Stimulated activated CD4-positive, alpha-beta T cell treated with anti-CD3 and anti-CD28 coated beads, Interleukin-15, amount 100 ng/mL, for 48 hours (primary cell): ENCODE measurements around the gene CWC22.
"Not testable (repeated sequence)": the region's sequence is repeated elsewhere in the genome, so short reads cannot be mapped to it uniquely, and the experiment has no call there.

ENCODE experiments used
- DNase-seq, 2 donors: peaks; one replicate each; pipeline ENCODE4 v3.0.0-alpha.2; 2020; ENCODE audit warnings: low read depth in 2 of 2

CWC22 gene

DNA sequence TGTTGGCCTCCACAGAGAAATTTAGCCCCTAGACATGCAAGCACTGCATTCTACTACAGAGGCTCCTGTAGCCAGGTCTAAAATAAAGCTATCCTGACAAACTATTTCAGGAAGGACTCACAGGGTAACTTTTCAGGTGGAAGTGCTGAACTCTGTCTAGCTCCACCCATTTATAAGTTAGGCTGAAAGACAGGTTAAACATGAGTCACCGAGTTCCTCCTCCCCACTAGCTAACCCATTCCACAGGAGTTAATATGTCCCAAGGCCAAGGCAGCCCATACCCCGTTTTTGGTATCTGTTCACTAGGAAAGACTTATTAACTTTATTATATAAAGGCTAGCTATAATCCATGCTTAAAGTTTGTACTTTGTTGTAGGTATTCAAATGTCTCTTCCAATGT lies 3.5 kb downstream of the CWC22 start:
- no peak for DNase-seq

DNA sequence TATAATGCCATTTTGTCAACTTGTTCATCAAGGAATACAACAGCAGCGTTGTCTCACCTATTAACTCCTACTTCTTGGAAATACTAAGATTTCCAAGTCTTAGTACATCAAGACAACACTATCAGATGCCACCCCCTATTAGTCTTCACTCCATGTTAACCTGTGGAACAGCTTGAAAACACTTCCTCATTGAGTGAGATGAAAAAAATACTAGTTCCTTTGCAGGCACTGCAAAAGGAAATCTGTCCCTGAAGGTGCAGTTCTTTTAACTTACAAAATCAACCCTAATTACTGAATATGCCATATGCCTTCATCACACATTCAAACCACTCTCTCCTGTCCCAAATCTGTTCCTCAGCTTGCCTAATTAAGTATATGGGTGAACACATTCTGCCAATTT lies 4.0 kb downstream of the CWC22 start:
- no peak for DNase-seq

GRCh38 chr2:180002198-180002770 lies 4.8 kb downstream of the CWC22 start:
- no peak for DNase-seq

- no peak for DNase-seq
Measured at GRCh38 chr2:180001726-180002125, 5.4 kb downstream of the CWC22 start.

DNA sequence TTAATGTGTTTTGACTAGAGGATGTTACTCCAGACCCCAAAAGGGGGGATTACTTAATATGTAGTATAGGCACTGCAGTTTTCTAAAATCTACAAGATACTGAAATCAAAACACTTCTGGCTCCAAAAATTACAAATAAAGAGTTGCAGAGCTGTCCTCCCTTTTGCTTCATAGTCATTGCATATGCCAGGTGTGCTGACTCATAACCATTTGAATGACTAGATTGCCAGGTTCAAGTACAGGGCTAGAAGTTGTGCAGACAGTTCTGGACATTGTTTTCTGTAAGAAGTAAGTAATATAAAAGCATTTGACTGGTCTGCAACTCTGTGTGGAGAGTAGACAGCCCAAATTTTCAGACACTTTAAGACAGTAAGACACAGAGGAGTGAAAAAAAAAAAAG lies 6.7 kb downstream of the CWC22 start:
- DNase-seq: no peak

DNA sequence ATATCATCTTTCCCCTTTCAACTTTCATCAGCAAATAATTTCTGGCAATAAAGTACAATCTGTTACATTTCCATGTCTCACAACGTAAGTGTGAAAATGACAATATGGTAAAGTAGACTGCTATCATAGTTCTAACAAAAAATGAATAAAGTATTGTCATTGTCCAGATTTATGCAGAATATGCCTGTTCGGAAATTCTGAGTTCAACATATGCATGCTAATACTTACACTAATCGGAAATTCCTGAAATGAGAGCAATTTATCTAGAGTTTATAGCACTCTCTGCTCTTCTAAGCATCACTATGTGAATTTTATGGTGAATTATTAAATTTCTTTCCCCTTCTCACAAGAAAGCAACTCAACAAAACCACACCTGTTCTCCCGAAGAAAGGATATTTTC lies 8.1 kb downstream of the CWC22 start:
- no peak for DNase-seq

DNA sequence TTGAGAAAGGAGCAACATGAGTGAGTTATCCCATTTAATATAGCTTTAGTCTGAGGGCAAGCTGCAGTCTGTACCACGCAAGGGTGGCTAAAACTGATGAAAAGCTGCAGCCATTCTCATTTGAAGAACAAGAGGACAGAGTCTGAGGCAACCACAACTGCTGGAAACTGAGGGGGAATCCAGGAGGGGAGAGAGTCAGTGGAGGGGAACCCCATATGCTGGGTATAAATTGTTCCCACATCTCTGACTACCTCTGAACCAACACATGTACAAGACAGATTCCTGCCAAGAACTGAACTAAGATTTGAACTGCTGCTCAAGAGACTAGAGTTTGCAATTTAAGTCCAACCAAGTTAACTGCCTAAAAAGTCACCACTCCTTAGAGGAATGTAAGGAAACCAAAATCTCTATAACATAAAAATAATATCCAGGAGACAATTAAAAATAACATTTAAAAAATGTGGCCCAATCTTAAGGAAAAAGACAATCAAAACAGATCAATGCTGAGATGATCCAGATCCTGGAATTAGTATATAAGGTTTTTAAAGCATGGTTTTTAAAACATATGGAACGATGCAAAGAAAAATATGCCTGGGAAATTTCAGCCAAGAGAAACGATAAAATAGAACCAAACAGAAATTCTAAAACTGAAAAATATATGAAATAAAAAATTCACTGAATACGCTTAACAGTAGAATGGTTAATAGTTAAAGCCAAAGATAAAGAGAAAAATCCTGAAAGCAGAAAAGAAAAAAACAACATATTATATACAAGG lies 11.2 kb downstream of the CWC22 start:
- no peak for DNase-seq

- no peak for DNase-seq
Measured at GRCh38 chr2:179991344-179991743, 15.8 kb downstream of the CWC22 start.

GRCh38 chr2:179990676-179991317 lies 16.3 kb downstream of the CWC22 start:
- no peak for DNase-seq

DNA sequence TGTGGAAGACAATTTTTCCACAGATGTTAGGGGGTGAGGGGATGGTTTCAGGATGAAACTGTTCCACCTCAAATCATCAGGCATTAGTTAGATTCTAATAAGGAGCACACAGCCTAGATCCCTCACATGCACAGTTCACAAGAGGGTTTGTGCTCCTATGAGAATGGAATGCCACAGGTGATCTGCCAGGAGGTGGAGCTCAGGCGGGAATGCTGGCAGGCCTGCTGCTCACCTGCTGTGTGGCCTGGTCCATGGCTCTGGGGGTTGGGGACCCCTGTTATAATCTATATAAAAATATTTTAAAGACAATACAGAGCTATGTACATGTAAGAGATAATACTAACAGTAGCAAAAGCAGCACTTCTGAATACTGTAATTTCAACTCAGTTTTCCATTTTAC lies 19.2 kb downstream of the CWC22 start:
- DNase-seq: no peak

DNA sequence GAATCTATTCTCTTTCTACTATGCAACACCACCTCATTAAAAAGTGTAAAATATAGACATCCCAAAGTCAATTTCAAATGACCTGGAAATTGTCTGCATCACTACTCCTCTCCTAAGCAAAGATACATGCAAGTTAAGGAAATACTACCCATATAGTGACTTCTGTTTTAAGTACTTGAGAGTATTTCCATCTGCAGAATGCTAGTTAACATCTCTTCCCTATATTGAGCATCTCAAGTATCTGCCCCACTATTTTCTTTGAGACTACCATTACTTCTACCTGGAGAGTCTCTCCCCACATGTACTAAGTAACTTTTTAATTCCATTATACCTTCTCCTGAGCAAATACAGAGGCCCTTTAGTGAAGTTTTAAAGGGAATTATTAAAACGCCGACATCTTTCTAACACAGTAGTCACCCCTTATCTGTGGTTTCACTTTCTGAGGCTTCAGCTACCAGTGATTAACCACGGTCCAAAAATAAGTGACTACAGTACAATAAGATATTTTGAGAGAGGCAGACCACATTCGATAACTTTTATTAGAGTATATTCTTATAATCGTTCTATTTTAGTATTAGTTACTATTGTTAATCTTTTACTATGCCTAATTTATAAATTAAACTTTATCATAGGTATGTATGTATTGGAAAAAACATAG lies 21.8 kb downstream of the CWC22 start:
- DNase-seq: no peak

DNA sequence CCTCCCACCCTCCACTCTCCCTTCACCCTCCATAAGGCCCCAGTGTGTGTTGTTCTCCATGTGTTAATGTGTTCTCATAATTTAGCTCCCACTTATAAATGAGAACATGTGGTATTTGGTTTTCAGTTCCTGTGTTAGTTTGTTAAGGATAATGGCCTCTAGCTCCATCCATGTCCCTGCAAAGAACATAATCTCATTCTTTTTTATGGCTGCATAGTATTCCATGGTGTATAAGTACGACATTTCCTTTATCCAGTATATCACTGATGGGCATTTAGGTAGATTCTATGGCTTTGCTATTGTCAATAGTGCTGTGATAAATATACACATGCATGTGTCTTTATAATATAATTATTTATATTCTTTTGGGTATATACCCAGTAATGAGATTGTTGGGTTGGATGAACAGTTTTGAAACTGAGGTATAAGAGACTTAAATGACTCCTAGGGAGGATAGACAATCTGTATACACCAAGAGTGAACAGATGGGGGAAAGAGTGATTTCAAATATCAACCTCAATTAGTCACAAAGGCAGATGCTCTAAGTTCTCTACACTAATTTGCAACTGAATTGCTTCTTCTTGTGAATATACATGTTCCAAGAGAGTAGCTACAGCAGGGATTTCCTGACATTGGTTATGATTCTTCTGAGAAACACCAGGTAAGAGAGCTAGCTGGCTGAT lies 23.7 kb downstream of the CWC22 start:
- no peak for DNase-seq

GRCh38 chr2:179981085-179981484 lies 26.0 kb downstream of the CWC22 start:
- no peak for DNase-seq

DNA sequence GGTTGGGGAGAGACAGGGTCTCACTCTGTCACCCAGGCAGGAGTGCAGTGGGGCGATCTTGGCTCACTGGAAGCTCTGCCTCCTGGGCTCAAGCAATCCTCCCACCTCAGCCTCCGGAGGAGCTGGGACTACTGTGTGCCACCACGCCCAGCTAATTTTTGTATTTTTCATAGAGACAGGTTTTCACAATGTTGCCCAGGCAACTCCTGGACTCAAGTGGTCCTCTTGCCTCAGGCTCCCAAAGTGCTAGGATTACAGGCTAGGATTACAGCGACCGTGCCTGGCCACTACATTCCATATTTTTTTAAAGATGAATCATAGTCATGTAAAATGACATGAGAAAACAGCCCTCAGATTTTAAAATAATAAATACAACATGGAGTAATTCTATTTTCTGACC lies 32.3 kb downstream of the CWC22 start:
- no peak for DNase-seq

DNA sequence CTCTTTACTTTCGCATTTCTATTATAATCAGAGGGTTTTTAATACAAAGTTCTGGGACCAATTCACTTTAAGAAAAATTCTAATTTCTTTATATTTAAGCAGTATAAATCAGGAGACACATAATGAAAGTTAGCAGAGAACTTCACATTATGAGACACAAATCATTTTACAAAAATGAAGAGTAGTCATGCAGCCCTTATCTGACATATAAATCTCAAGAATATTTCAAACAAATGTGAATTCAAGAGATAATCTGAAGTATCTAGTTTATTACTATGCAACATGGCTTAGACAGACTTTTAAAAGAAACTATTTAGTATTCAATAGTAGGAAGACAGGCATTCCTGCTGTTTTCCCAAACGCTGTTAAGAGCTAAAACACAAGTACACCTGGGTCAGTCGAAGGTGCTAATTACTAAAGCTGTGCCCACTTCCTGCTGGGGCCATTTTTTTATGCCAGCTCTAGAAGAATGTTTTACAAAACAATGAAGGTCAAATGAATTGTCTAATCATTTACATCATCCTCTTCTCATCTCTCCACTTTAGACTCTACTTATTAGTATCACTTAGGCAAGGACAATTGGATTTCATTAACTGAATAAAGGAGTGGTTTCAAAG lies 40.2 kb downstream of the CWC22 start:
- no peak for DNase-seq

GRCh38 chr2:179965291-179966258 lies 41.5 kb downstream of the CWC22 start:
- DNase-seq: no peak

- DNase-seq: no peak
Measured at GRCh38 chr2:179963626-179964025, 43.5 kb downstream of the CWC22 start.

DNA sequence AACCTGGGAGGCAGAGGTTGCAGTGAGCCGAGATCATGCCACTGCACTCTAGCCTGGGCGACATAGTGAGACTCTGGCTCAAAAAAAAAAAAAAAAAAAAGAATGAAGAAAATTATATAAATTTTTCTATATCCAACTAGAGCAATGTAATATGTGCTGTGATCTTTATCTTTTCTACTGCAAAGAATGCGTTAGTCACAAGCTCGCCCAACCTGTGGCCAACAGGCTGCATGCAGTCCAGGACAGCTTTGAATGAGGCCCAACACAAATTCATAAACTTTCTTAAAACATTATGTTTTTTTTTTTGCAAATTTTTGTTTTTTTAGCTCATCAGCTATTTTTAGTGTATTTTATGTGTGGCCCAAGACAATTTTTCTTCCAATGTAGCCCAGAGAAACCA lies 48.8 kb downstream of the CWC22 start:
- not testable (repeated sequence) for DNase-seq

DNA sequence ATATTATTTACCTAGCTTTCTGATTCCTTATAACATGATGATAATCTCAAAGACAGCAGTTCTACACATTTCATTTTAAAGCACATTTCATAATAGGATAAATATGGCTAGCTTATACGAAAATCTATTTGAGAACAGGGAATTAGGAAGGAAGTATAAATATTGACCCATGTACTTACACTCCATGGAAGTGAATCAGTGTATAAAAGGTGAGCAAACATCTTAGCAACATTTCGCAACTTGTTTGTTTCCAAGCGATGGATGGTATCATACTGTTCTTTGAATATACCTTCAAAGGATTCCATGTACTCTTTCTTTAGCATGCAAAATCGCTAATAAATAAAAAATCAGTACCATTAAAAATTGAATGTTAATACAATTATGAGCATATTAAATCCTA lies 53.1 kb downstream of the CWC22 start:
- DNase-seq: no peak

GRCh38 chr2:179953359-179953758 lies 53.7 kb downstream of the CWC22 start:
- DNase-seq: no peak

DNA sequence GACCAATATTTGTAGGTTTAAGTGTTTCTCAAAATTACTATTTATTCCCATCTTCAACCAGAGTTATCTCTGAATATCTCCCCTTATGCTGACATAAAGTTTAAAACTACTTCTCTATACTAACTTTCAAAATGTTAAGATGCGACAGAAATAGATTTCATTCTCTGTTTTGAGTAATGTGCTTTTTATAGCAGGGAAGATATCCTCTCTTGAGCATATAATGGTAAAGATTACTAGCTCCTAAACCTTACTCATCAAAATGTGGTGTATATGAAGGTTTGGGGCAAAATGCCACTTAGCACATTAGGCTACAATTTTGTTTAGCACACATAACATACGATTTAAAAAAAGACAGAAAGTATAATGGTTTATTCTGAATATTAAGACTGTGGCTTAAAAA lies 54.4 kb downstream of the CWC22 start:
- no peak for DNase-seq
